IMR-90 (cell line): Measurements from ENCODE around the gene MTMR4. TPM values are rescaled to one million over a fixed set of nuclear protein-coding genes. Genes with fewer than 3 reads are reported as not detected.

Source experiments
- ATAC-seq: fragments of 200-7000 bp; cut with Tn5 transposase; 2 replicates; pipeline ENCODE4 v1.9.1; 2020; ENCODE audit warnings: low read depth, mild to moderate bottlenecking, moderate library complexity
- BruUV-seq: library from RNA; stranded (reverse); fragments of 400-500 nt; replicated peaks from 2 replicates; lab custom pipeline; 2021; lab: Mats Ljungman, UMichigan
- CTCF ChIA-PET: fragments of 300-600 bp; formaldehyde crosslinking; extraction: SDS; loops from one replicate; lab custom pipeline; 2021; ENCODE audit warnings: antibody characterized with exemption; lab: Yijun Ruan, JAX
- POLR2A ChIA-PET: fragments of 300-600 bp; sonication (Branson Sonifier 250); formaldehyde crosslinking; loops from one replicate; lab custom pipeline; 2022; ENCODE audit warnings: antibody characterized with exemption; ENCODE audit not compliant: unreplicated experiment; lab: Charles Lee
- DNase-seq: peaks from one replicate; pipeline ENCODE4 v3.0.0; 2013
- H2AFZ ChIP-seq: replicated peaks from 2 replicates; pipeline ENCODE3; 2013; ENCODE audit warnings: low read length, mild to moderate bottlenecking; ENCODE audit not compliant: poor library complexity
- H2AK5ac ChIP-seq: 2 replicates; pipeline ENCODE4 v1.6.1; 2013; ENCODE audit warnings: low read depth, low read length, inconsistent platforms
- H2AK9ac ChIP-seq: replicated peaks from 2 replicates; pipeline ENCODE3; 2013; ENCODE audit warnings: mild to moderate bottlenecking, low read depth, low read length, moderate library complexity; ENCODE audit not compliant: poor library complexity
- H2BK120ac ChIP-seq: 2 replicates; pipeline ENCODE4 v1.6.1; 2013; ENCODE audit warnings: low read depth, low read length, inconsistent platforms
- H2BK15ac ChIP-seq: 3 replicates; pipeline ENCODE4 v1.6.1; 2013; ENCODE audit warnings: low read depth, low read length, inconsistent platforms
- H2BK20ac ChIP-seq: 2 replicates; pipeline ENCODE4 v1.6.1; 2013; ENCODE audit warnings: low read depth, mild to moderate bottlenecking, inconsistent platforms, low read length, moderate library complexity
- H2BK5ac ChIP-seq: 2 replicates; pipeline ENCODE4 v1.6.1; 2013; ENCODE audit warnings: mild to moderate bottlenecking, low read depth, low read length, inconsistent platforms; ENCODE audit not compliant: poor library complexity, severe bottlenecking
- H3K14ac ChIP-seq: replicated peaks from 2 replicates; pipeline ENCODE4 v1.6.1; 2013; ENCODE audit warnings: low read depth, low read length, inconsistent platforms
- H3K18ac ChIP-seq: 2 replicates; pipeline ENCODE4 v1.6.1; 2013; ENCODE audit warnings: low read depth, low read length, control low read depth
- H3K23ac ChIP-seq: 2 replicates; pipeline ENCODE4 v1.6.1; 2013; ENCODE audit warnings: low read depth, low read length, inconsistent platforms
- H3K27ac ChIP-seq: 2 replicates; pipeline ENCODE4 v1.5.1; 2013; ENCODE audit warnings: mild to moderate bottlenecking, control low read depth, low read length; ENCODE audit not compliant: insufficient read depth
- H3K27me3 ChIP-seq: 2 replicates; pipeline ENCODE4 v1.6.1; 2013; ENCODE audit warnings: low read length; ENCODE audit not compliant: control insufficient read depth, insufficient read depth
- H3K36me3 ChIP-seq: 2 replicates; pipeline ENCODE4 v1.6.1; 2013; ENCODE audit warnings: low read length, mixed read lengths; ENCODE audit not compliant: control insufficient read depth, insufficient read depth
- H3K4ac ChIP-seq: 2 replicates; pipeline ENCODE4 v1.6.1; 2013; ENCODE audit warnings: low read depth, low read length, inconsistent platforms
- H3K4me1 ChIP-seq: 2 replicates; pipeline ENCODE4 v1.6.1; 2013; ENCODE audit warnings: low read length, mixed read lengths; ENCODE audit not compliant: control insufficient read depth, insufficient read depth
- H3K4me2 ChIP-seq: 2 replicates; pipeline ENCODE4 v1.6.1; 2013; ENCODE audit warnings: low read depth, mild to moderate bottlenecking, control low read depth, low read length, moderate library complexity
- H3K4me3 ChIP-seq: 2 replicates; pipeline ENCODE4 v1.5.1; 2013; ENCODE audit warnings: low read depth, mild to moderate bottlenecking, control low read depth, low read length, moderate library complexity; ENCODE audit not compliant: insufficient read depth
- H3K56ac ChIP-seq: 2 replicates; pipeline ENCODE4 v1.6.1; 2013; ENCODE audit warnings: low read length, inconsistent platforms; ENCODE audit not compliant: insufficient read depth; ENCODE audit errors: extremely low read depth
- H3K79me1 ChIP-seq, 2 experiments: 2 replicates each; pipeline ENCODE4 v1.6.1; 2013; ENCODE audit warnings: low read length in 2 of 2, inconsistent platforms in 1 of 2, low read depth in 1 of 2
- H3K9ac ChIP-seq: 2 replicates; pipeline ENCODE4 v1.6.1; 2013; ENCODE audit warnings: low read depth, low read length, control low read depth
- H3K9me1 ChIP-seq: 2 replicates; pipeline ENCODE4 v1.6.1; 2013; ENCODE audit warnings: low read length, inconsistent platforms; ENCODE audit not compliant: insufficient read depth
- H3K9me3 ChIP-seq: 2 replicates; pipeline ENCODE4 v1.6.1; 2013; ENCODE audit warnings: low read length; ENCODE audit not compliant: control insufficient read depth, insufficient read depth
- H4K20me1 ChIP-seq: 2 replicates; pipeline ENCODE4 v1.6.1; 2013; ENCODE audit warnings: low read length, inconsistent platforms; ENCODE audit not compliant: insufficient read depth
- H4K5ac ChIP-seq: 2 replicates; pipeline ENCODE4 v1.6.1; 2013; ENCODE audit warnings: mild to moderate bottlenecking, low read depth, low read length, control low read depth
- H4K8ac ChIP-seq, 2 experiments: 2 replicates each; pipeline ENCODE4 v1.6.1; 2013; ENCODE audit warnings: low read depth in 2 of 2, low read length in 2 of 2, control low read depth in 1 of 2, inconsistent platforms in 1 of 2
- H4K91ac ChIP-seq: 2 replicates; pipeline ENCODE4 v1.6.1; 2013; ENCODE audit warnings: low read depth, low read length, inconsistent platforms; ENCODE audit not compliant: insufficient read depth
- FOS ChIP-seq: fragments of 150-350 bp; IDR thresholded peaks from 2 replicates; pipeline ENCODE4 v1.6.1; 2016; ENCODE audit warnings: low read depth, low read length
- MAZ ChIP-seq: IDR thresholded peaks from 2 replicates; pipeline ENCODE4 v1.6.1; 2012; ENCODE audit warnings: low read depth, mild to moderate bottlenecking, low read length, improper control_type of control experiment, moderate library complexity, borderline replicate concordance
- RAD21 ChIP-seq: IDR thresholded peaks from 2 replicates; pipeline ENCODE4 v1.6.1; 2012; ENCODE audit warnings: low read length, improper control_type of control experiment
- SMC3 ChIP-seq: fragments of 150-350 bp; IDR thresholded peaks from 2 replicates; pipeline ENCODE4 v1.6.1; 2016; ENCODE audit warnings: low read depth, mild to moderate bottlenecking, antibody characterized with exemption, low read length, moderate library complexity
- dilution Hi-C: fragments of 300-500 bp; cut with HindIII; formaldehyde crosslinking; loops from one replicate; pipeline ENCODE4 v1.14.3; 2018; ENCODE audit warnings: low sequenced_read_pairs; ENCODE audit not compliant: unreplicated experiment
- in situ Hi-C: fragments of 300-500 bp; cut with MboI; formaldehyde crosslinking; loops from 3 replicates; pipeline ENCODE4 v1.14.3; 2019; ENCODE audit warnings: low sequenced_read_pairs, inconsistent platforms, mixed read lengths
- intact Hi-C: fragments of 100-400 bp; cut with micrococcal nuclease; formaldehyde crosslinking; loops from 2 replicates; pipeline ENCODE4 v1.10.0; 2022
- polyA plus RNA-seq, 3 experiments: library from polyadenylated mRNA; depleted of rRNA; stranded (reverse); fragments of >200 nt; gene quantifications; 2 replicates each; pipeline ENCODE4 v1.2.3, GENCODE V29; 2012; ENCODE audit warnings: low replicate concordance in 1 of 3
- total RNA-seq: library from RNA; depleted of rRNA; stranded (reverse); fragments of >200 nt; gene quantifications from 2 replicates; pipeline ENCODE4 v1.2.3, GENCODE V29; 2012
- TF ChIP-seq, protein P1 (sequence below): fragments of 150-350 bp; IDR thresholded peaks from 2 replicates; pipeline ENCODE4 v1.6.1; 2016; ENCODE audit warnings: low read depth, mild to moderate bottlenecking, low read length, moderate library complexity, borderline replicate concordance

The MTMR4 gene
- total and polyA plus RNA-seq, 2 of the 4 experiments (the other 2 are of a cell fraction), result 13.2 to 42.5 TPM

DNA sequence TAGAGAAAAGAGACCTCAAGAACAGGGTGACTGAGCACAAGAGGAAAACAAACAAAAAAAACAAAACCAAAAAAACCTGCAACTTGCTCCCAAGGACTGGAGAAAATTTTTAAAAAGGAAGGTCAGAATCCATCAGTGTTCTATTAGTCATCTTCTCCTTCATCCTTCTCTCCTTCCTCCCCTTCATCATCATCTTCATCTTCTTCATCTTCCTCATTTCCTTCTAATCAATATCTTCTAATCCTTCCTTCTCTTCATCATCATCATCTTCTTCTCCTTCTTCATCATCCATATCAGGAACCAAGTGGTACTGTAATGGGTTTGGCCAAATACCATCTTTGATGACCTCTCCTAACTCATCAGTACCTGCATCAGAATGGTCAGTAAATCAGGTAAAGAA, 38.5 kb downstream of the MTMR4 start:
- Histone ChIP-seq H3K18ac (no peak overlapping the region), H4K20me1 (no peaks in the 10 kb centered on the region), H3K23ac (no peak overlapping the region), H2BK120ac (no peak overlapping the region), H2BK15ac (no peak overlapping the region), H3K9me1 (no peaks in the 10 kb centered on the region), H2BK20ac (no peak overlapping the region), H2AK9ac (no peak overlapping the region), H4K5ac (no peak overlapping the region), H3K36me3 (no peaks in the 10 kb centered on the region), H3K9me3 (no peaks in the 10 kb centered on the region), H3K4me2 (no peak overlapping the region), H3K4me1 (no peaks in the 10 kb centered on the region), H3K14ac (no peak overlapping the region), H4K91ac (no peak overlapping the region), H2BK5ac (no peak overlapping the region), H2AFZ (no peak overlapping the region), H4K8ac (no peak overlapping the region), H3K4me3 (no peak overlapping the region), H3K79me1 (no peaks in the 10 kb centered on the region), H3K27me3 (no peaks in the 10 kb centered on the region; the same call in 1 of the 2 replicates), H3K56ac (no peak overlapping the region), H2AK5ac (no peak overlapping the region), H3K4ac (no peak overlapping the region), H3K9ac (no peak overlapping the region), H3K27ac (no peak overlapping the region)
- ATAC-seq, result no peak
- intact Hi-C loops (no loop called here), dilution Hi-C loops (no loop called here), in situ Hi-C loops (no loop called here)
- CTCF ChIA-PET, result no interaction called here
- no peak for TF ChIP-seq SMC3
- TF ChIP-seq FOS, result no peak
- no peak for TF ChIP-seq RAD21
- TF ChIP-seq MAZ, result no peak
- TF ChIP-seq, protein P1, sequence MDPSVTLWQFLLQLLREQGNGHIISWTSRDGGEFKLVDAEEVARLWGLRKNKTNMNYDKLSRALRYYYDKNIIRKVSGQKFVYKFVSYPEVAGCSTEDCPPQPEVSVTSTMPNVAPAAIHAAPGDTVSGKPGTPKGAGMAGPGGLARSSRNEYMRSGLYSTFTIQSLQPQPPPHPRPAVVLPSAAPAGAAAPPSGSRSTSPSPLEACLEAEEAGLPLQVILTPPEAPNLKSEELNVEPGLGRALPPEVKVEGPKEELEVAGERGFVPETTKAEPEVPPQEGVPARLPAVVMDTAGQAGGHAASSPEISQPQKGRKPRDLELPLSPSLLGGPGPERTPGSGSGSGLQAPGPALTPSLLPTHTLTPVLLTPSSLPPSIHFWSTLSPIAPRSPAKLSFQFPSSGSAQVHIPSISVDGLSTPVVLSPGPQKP, result no peak
- no TSS peak for BruUV-seq
- no peak for DNase-seq
- POLR2A ChIA-PET, result no interaction called here
